Measurements from ENCODE around the gene SLC2A9.

- no peak for TF ChIP-seq CTCF (IDR thresholded peaks at IDR 0.05)
- no peak for TF ChIP-seq POLR2A (IDR thresholded peaks at IDR 0.05)
Measured at GRCh38 chr4:9938933-9939332, 82.4 kb downstream of the SLC2A9 start.
